ENCODE results near the gene SV2B. TPM values are rescaled to one million over a fixed set of nuclear protein-coding genes. Genes with fewer than 3 reads are reported as not detected.

SV2B gene
- total RNA-seq, 1 experiment from 2014 or later: not detected

GRCh38 chr15:91307601-91308000 lies 207.5 kb downstream of the SV2B start:
- H3K9ac ChIP-seq (ENCODE audit: extremely low read depth, insufficient read length, low read length): no peak overlapping the region
- Mint-ChIP-seq H3K4me1 (peaks cover 3 to 10% of the 10 kb centered on the region in 2 experiments; a peak in 3 of 4 replicates), H3K36me3 (ENCODE audit: insufficient read depth in 1 of 3, low read depth in 3 of 3) (no peaks in the 10 kb centered on the region; a peak in 1 of 7 replicates), H3K27me3 (ENCODE audit: low read depth) (peaks cover 17% of the 10 kb centered on the region), H3K9me3 (no peaks in the 10 kb centered on the region), H3K4me3 (no peak overlapping the region), H3K27ac (no peak overlapping the region; a peak in 1 of 7 replicates)
- H3K56ac ChIP-seq (ENCODE audit: insufficient read length, low read depth, low read length): no peak overlapping the region
- no peak overlapping the region for H2AK5ac ChIP-seq (ENCODE audit: insufficient read length, low read length)
- H3K14ac ChIP-seq (ENCODE audit: insufficient read depth, low read length): no peak overlapping the region
- H2BK120ac ChIP-seq (ENCODE audit: low read depth, low read length, poor library complexity, severe bottlenecking): no peak overlapping the region
- H4K5ac ChIP-seq (ENCODE audit: insufficient read length, low read depth, low read length): no peak overlapping the region
- no peaks in the 10 kb centered on the region; the same call in 1 of the 2 replicates for H3K4me1 ChIP-seq (ENCODE audit: insufficient read depth, low read length)
- no peak overlapping the region for H3K4ac ChIP-seq (ENCODE audit: low read depth, low read length)
- WGBS (ENCODE audit: extremely low coverage, insufficient read length, low lambda C conversion rate): 100% methylated on average over 1 of the region's 2 CpGs
- H4K8ac ChIP-seq (replicated peaks; ENCODE audit: insufficient read length, low read depth, low read length): no peak overlapping the region
- no peak overlapping the region for H2BK12ac ChIP-seq (ENCODE audit: insufficient read length, low read depth, low read length)
- no peak overlapping the region for H4K91ac ChIP-seq (ENCODE audit: insufficient read length, low read depth, low read length)
- no peak overlapping the region for H3K23ac ChIP-seq (ENCODE audit: insufficient read length, low read depth, low read length)
- no peaks in the 10 kb centered on the region for H4K20me1 ChIP-seq (ENCODE audit: control insufficient read depth, insufficient read depth, insufficient read length)
- no peak overlapping the region for H3K27ac ChIP-seq (ENCODE audit: insufficient read length, low read depth, low read length)
- no peaks in the 10 kb centered on the region for H3K79me1 ChIP-seq (ENCODE audit: insufficient read depth, low read depth, low read length, poor library complexity, severe bottlenecking)
- TF ChIP-seq CTCF (conservative IDR thresholded peaks at IDR 0.05): no peak
- no peak overlapping the region for H2BK15ac ChIP-seq (ENCODE audit: low read depth, low read length)
- DNase-seq: no peak
- H3T11ph ChIP-seq (ENCODE audit: low read length): no peak overlapping the region
- no peak overlapping the region for H2BK5ac ChIP-seq (ENCODE audit: insufficient read length, low read length)
- no peaks in the 10 kb centered on the region for H3K79me2 ChIP-seq (ENCODE audit: insufficient read depth, low read length)
- no peak overlapping the region for H3K4me2 ChIP-seq (ENCODE audit: insufficient read depth, insufficient read length, low read length)
- H3K23me2 ChIP-seq (ENCODE audit: insufficient read length, low read depth, low read length, poor library complexity, severe bottlenecking): no peaks in the 10 kb centered on the region
- H3K9me3 ChIP-seq (ENCODE audit: control insufficient read depth, low read depth, low read length): no peaks in the 10 kb centered on the region
- no peak overlapping the region for H2AFZ ChIP-seq (ENCODE audit: low read length)
- no peaks in the 10 kb centered on the region; the same call in 1 of the 2 replicates for H3K27me3 ChIP-seq (ENCODE audit: insufficient read depth, low read length)
- no peak overlapping the region for H3K18ac ChIP-seq (ENCODE audit: insufficient read length, low read depth, low read length)
- H2BK20ac ChIP-seq (ENCODE audit: low read depth, low read length, poor library complexity, severe bottlenecking): no peak overlapping the region

All from H9 (cell line).